IPS-NIHi11 (cell line): Measurements from ENCODE around the gene JAK2.
A peak's percentile ranks its signal among the peaks of the same experiment; 100 is the strongest.
"Not testable (repeated sequence)": the region's sequence is repeated elsewhere in the genome, so short reads cannot be mapped to it uniquely, and the experiment has no call there.

Source experiments
- DNase-seq: peaks from one replicate; pipeline ENCODE4 v3.0.0; 2012; ENCODE audit warnings: mixed read lengths, low spot score

The JAK2 gene

GRCh38 chr9:5042661-5043178 is 57.6 kb downstream of the JAK2 start:
- DNase-seq, result peak; percentile 26

DNA sequence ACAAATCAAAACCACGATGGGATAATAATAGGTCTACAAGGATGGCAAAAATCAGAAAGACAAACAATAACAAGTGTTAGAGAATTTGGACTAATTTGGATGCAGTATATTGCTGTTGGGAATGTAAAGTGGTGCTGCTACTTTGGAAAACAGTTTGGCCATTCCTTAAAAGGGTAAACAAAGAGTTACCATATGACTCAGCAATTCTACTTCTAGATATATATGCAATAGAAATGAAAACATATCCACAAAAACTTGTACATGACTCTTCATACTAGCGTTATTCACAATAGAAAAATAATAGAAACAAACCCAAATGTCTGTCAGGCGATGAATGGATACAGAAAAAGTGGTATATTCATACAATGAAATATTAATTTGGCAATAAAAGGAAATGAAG is 58.3 kb downstream of the JAK2 start:
- DNase-seq, result no peak

DNA sequence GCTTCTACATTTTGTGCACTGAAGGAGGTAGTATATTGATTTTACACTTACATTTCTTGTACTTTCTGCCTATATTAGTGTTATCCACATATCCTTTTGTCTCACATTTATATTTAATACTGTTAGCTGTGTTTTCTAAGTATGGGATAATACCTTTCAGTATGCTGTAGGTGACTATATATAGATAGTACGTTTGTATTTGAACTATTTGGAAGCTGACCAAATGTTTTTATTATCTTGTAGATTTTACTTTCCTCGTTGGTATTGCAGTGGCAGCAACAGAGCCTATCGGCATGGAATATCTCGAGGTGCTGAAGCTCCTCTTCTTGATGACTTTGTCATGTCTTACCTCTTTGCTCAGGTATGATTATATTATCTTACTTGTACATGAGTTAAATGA is 59.1 kb downstream of the JAK2 start:
- no peak for DNase-seq

- DNase-seq, result no peak
These were observed 67.8 kb downstream of the JAK2 start for GRCh38 chr9:5052838-5053237.

GRCh38 chr9:5062631-5063030 is 77.6 kb downstream of the JAK2 start:
- no peak for DNase-seq

DNA sequence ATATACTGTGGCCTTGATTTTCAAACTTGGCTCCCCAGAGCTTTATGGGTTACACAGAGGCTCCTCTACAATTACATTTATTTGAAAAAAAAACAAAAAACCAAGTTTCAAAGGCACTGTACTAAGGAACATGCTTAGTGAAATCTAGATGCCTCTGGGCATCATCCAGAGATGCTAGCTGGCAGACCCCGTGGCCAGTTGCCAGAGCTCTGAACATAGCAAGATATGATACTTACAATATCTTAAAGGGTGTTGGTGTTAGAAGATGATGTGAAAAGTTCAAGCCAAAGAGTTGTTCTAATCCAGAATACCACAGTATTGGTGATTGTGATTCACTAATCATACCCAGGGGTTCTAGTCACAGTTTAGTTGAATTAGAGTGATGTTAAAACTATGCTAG is 87.8 kb downstream of the JAK2 start:
- no peak for DNase-seq

GRCh38 chr9:5073701-5074100 is 88.6 kb downstream of the JAK2 start:
- no peak for DNase-seq

GRCh38 chr9:5085993-5086392 is 100.9 kb downstream of the JAK2 start:
- DNase-seq, result no peak

DNA sequence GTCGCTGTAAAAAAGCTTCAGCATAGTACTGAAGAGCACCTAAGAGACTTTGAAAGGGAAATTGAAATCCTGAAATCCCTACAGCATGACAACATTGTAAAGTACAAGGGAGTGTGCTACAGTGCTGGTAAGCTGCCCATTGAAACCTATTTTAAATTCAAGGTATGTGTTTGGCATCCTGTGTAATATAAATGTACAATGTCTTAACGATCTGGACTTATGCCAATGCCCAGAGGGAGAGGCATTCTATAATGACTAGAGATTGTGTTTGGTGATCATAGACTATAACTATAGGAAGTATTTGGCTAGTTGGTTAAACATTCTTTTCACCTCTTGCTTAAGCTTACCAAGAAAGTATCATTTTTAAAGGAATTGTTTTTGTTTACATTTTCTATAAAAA is 104.7 kb downstream of the JAK2 start:
- no peak for DNase-seq

GRCh38 chr9:5095795-5096194 is 110.7 kb downstream of the JAK2 start:
- no peak for DNase-seq

DNA sequence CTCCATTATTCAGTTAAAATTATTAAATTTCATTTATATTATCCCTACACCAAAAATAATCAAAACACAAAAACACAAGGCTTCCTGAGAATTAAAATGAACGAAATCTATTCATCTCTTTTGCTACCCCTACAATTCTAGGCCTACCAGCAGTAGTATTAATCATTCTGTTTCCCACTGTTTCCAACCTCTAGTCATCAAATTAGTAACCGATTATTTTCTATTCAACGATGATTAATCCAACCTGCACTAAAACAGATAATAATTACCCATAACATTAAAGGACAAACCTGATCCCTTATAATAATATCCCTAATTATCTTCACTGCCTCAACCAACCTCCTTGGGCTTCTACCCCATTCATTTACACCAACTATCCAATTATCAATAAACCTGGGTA is 114.4 kb downstream of the JAK2 start:
- DNase-seq, result no peak

DNA sequence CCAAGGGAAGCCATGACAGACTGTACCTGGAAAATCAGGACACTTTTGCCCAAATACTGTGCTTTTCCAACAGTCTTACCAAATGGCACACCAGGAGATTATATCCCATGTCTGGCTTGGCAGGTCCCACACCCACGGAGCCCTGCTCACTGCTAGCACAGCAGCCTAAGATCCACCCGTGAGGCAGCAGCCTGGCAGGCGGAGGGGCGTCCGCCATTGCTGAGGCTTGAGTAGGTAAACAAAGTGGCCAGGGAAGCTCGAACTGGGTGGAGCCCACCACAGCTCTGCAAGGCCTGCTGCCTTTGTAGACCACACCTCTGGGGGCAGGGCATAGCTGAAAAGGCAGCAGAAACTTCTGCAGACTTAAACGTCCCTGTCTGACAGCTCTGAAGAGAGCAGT is 116.1 kb downstream of the JAK2 start:
- not testable (repeated sequence) for DNase-seq

- not testable (repeated sequence) for DNase-seq
These were observed 121.4 kb downstream of the JAK2 start for GRCh38 chr9:5106517-5106916.

- DNase-seq, result no peak
These were observed 126.0 kb downstream of the JAK2 start for GRCh38 chr9:5110867-5111681.

GRCh38 chr9:5111696-5112095 is 126.6 kb downstream of the JAK2 start:
- no peak for DNase-seq

DNA sequence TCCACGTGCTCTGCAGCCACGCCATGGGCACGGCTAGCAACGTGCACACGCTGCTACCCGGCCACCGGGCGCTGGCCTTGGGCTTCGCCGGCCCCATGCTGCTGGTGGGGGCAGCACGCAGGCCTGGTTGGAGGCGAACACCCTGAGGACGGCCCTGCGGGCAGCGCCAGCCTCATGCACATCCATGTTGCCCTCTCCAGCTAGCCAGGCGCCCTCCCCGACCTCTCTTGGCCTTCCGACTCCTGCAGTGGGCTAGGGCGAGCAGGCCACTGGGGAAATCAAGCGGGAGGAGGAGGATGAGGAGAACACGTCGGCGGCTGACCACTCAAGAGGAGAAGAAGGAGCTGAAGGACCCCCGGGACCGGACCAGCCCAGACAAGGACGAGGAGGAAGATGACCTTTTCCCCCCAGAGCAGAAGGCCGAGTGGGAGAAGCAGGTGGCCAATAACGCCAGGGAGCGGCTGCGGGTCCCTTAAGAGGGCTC is 127.1 kb downstream of the JAK2 start:
- no peak for DNase-seq

- DNase-seq, result no peak
These were observed 127.6 kb downstream of the JAK2 start for GRCh38 chr9:5112646-5113045.

GRCh38 chr9:5113523-5113922 is 128.5 kb downstream of the JAK2 start:
- DNase-seq, result no peak

DNA sequence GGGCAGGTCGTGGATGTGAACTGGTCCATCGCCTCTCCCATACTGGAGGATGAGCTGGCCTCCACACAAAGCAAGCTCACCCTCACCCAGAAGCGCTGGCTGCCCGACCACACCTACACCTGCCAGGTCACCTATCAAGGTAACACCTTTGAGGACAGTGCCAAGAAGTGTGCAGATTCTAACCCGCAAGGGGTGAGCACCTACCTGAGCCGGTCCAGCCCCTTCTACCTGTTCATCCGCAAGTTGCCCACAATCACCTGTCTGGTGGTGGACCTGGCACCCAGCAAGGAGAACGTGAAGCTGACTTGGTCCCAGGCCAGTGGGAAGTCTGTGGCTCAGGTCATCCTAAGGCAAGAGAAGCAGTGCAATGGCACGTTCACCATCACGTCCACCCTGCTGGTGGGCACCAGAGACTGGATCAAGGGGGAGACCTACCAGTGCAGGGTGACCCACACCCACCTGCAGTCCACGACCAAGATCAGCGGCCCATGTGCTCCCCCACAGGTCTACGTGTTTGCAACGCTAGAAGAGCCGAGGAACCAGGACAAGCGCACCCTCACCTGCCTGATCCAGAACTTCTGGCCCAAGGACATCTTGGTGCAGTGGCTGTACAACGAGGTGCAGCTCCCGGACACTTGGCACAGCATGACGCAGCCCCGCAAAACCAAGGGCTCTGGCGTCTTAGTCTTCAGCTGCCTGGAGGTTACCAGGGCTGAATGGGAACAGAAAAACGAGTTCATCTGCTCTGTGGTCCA is 129.1 kb downstream of the JAK2 start:
- DNase-seq, result no peak

GRCh38 chr9:5122116-5122515 is 137.0 kb downstream of the JAK2 start:
- DNase-seq, result no peak

- DNase-seq, result no peak
These were observed 137.4 kb downstream of the JAK2 start for GRCh38 chr9:5122516-5122915.

- no peak for DNase-seq
These were observed 155.1 kb downstream of the JAK2 start for GRCh38 chr9:5140151-5140550.

- no peak for DNase-seq
These were observed 159.1 kb downstream of the JAK2 start for GRCh38 chr9:5144217-5144616.
